DOHH2 (cell line): Measurements from ENCODE around the gene TUBB6.

Experiments
- H3F3A ChIP-seq: fragments of 200-600 bp; sonication (generic), shearing (Covaris generic); 2 replicates; pipeline ENCODE4 v1.6.0; 2016; ENCODE audit warnings: antibody characterized with exemption, mild to moderate bottlenecking; ENCODE audit not compliant: control insufficient read depth, insufficient read depth
- H3K27ac ChIP-seq: fragments of 200-600 bp; sonication (generic); 2 replicates; pipeline ENCODE4 v1.5.1; 2014; ENCODE audit warnings: low read depth, mild to moderate bottlenecking, low read length, moderate library complexity
- H3K27me3 ChIP-seq: fragments of 200-600 bp; sonication (generic); 2 replicates; pipeline ENCODE4 v1.6.1; 2014; ENCODE audit warnings: mild to moderate bottlenecking, low read length, mixed read lengths; ENCODE audit not compliant: control insufficient read depth
- H3K36me3 ChIP-seq: fragments of 200-600 bp; sonication (generic); 2 replicates; pipeline ENCODE4 v1.6.1; 2014; ENCODE audit warnings: mild to moderate bottlenecking, low read length, moderate library complexity, mixed read lengths; ENCODE audit not compliant: control insufficient read depth
- H3K4me1 ChIP-seq: fragments of 200-600 bp; sonication (generic); 2 replicates; pipeline ENCODE4 v1.6.1; 2014; ENCODE audit warnings: mild to moderate bottlenecking, low read length, mixed read lengths; ENCODE audit not compliant: control insufficient read depth
- H3K4me2 ChIP-seq: fragments of 200-600 bp; sonication (generic); 2 replicates; pipeline ENCODE4 v1.6.0; 2014; ENCODE audit warnings: mild to moderate bottlenecking, low read length, moderate library complexity
- H3K4me3 ChIP-seq: fragments of 200-600 bp; sonication (generic); 2 replicates; pipeline ENCODE4 v1.5.1; 2014; ENCODE audit warnings: mild to moderate bottlenecking, low read length, mixed read lengths
- H3K79me2 ChIP-seq: fragments of 200-600 bp; sonication (generic); 2 replicates; pipeline ENCODE4 v1.6.1; 2014; ENCODE audit warnings: mild to moderate bottlenecking, low read length, mixed read lengths; ENCODE audit not compliant: control insufficient read depth
- H3K9me2 ChIP-seq: fragments of 200-600 bp; sonication (generic); replicated peaks from 2 replicates; pipeline ENCODE4 v1.6.1; 2014; ENCODE audit warnings: mild to moderate bottlenecking, low read length, mixed read lengths; ENCODE audit not compliant: control insufficient read depth
- H3K9me3 ChIP-seq: fragments of 200-600 bp; sonication (generic); 2 replicates; pipeline ENCODE4 v1.6.1; 2014; ENCODE audit warnings: antibody characterized with exemption, low read length, mixed read lengths; ENCODE audit not compliant: control insufficient read depth, insufficient read depth
- H4K20me1 ChIP-seq: fragments of 200-600 bp; sonication (generic); 2 replicates; pipeline ENCODE4 v1.6.0; 2014; ENCODE audit warnings: low read depth, mild to moderate bottlenecking, antibody characterized with exemption, low read length, moderate library complexity; ENCODE audit not compliant: control insufficient read depth, insufficient read depth
- CTCF ChIP-seq: fragments of 200-600 bp; sonication (generic); IDR thresholded peaks from one replicate; pipeline ENCODE4 v1.5.1; 2014; ENCODE audit warnings: antibody characterized with exemption, mild to moderate bottlenecking, low read depth, low read length; ENCODE audit not compliant: poor library complexity, severe bottlenecking
- EZH2phosphoT487 ChIP-seq: fragments of 200-600 bp; sonication (generic); IDR thresholded peaks from 2 replicates; pipeline ENCODE4 v1.6.1; 2017; ENCODE audit warnings: borderline replicate concordance, mild to moderate bottlenecking, antibody characterized with exemption, low read length, moderate library complexity, mixed read lengths

TUBB6 gene

GRCh38 chr18:12301263-12302005 is 6.6 kb upstream of the TUBB6 start:
- Histone ChIP-seq H3K9me2 (no peaks in the 10 kb centered on the region), H3K27me3 (no peaks in the 10 kb centered on the region), H3F3A (no peaks in the 10 kb centered on the region), H3K4me3 (no peak overlapping the region), H3K79me2 (no peaks in the 10 kb centered on the region), H3K9me3 (no peaks in the 10 kb centered on the region), H3K4me2 (no peak overlapping the region), H3K36me3 (no peaks in the 10 kb centered on the region), H4K20me1 (no peaks in the 10 kb centered on the region), H3K27ac (no peak overlapping the region), H3K4me1 (no peaks in the 10 kb centered on the region)
- TF ChIP-seq EZH2phosphoT487: no peak
- TF ChIP-seq CTCF: no peak

- no peaks in the 10 kb centered on the region for H3K36me3 ChIP-seq
- H3K79me2 ChIP-seq: no peaks in the 10 kb centered on the region
- no peak overlapping the region for H3K27ac ChIP-seq
- no peak overlapping the region for H3K4me3 ChIP-seq
- H3K9me3 ChIP-seq: no peaks in the 10 kb centered on the region
- no peaks in the 10 kb centered on the region for H3K9me2 ChIP-seq
- no peaks in the 10 kb centered on the region for H4K20me1 ChIP-seq
- H3K27me3 ChIP-seq: peaks cover 3% of the 10 kb centered on the region; the same call in 1 of the 2 replicates
- no peak overlapping the region for H3K4me2 ChIP-seq
- no peak for TF ChIP-seq EZH2phosphoT487
- TF ChIP-seq CTCF: no peak
- H3F3A ChIP-seq: no peaks in the 10 kb centered on the region
- no peaks in the 10 kb centered on the region for H3K4me1 ChIP-seq
These were observed 5.5 kb upstream of the TUBB6 start for GRCh38 chr18:12302391-12303147.

GRCh38 chr18:12304351-12305210 is 3.5 kb upstream of the TUBB6 start:
- no peaks in the 10 kb centered on the region for H3K36me3 ChIP-seq

More at GRCh38 chr18:12304351-12305210, 3.5 kb upstream of the TUBB6 start:
- Histone ChIP-seq H3K27ac (no peak overlapping the region), H3K4me3 (no peak overlapping the region), H4K20me1 (no peaks in the 10 kb centered on the region), H3K79me2 (no peaks in the 10 kb centered on the region), H3F3A (no peaks in the 10 kb centered on the region), H3K27me3 (peaks cover 3% of the 10 kb centered on the region; the same call in 1 of the 2 replicates), H3K4me1 (no peaks in the 10 kb centered on the region), H3K9me3 (0 out of 2 replicates have a peak, but pooled peaks cover 4% of the 10 kb centered on the region), H3K9me2 (no peaks in the 10 kb centered on the region), H3K4me2 (no peak overlapping the region)
- TF ChIP-seq CTCF: no peak
- no peak for TF ChIP-seq EZH2phosphoT487
